ENCODE results near the gene NDUFV2. TPM values are rescaled to one million over a fixed set of nuclear protein-coding genes. Genes with fewer than 3 reads are reported as not detected.
"Not testable (repeated sequence)": the region's sequence is repeated elsewhere in the genome, so short reads cannot be mapped to it uniquely, and the experiment has no call there.

Gene NDUFV2
- 80.3 and 92.5 TPM in 2 replicates for total RNA-seq (2014; rRNA removed; shearing (Covaris generic))

DNA sequence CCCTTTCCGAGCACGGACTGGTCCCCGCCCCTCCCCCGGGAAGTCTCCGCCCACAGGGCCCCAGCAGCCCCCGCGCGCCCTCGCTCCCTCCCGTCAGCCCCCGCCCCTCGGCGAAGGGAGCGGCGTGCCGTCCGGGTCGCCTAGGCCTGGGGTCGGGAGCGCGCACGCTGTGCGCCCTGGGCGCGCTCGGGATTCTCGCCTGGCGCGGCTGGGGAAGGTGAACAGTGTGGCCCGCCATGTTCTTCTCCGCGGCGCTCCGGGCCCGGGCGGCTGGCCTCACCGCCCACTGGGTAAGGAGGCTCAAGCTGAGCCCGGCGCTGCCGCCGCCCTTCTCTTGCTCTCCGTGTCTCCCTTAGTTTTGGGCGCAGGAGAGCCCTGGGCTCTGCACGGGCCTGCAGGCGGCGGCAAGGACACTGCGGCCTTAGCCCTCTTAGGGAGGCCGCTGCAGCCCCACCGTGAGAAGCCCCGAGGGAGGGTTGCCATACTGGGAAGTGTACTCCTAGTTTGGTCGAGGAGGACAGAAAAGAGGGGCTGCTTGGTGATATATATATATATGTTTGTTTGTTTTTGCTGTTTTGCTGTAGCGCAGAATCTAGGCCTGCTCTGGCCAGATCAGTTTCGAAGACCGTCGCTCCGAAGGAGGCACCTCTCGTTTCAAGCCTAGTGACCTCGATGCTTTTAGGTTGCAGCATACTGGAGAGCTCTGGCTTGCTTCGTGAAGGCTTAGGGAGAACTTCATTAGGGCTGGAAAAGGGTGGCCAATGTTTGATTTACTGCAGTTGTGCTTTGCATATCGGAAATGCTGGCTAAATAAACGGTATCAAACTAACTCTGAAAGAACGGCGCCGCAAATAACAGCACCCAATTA lies at the start of gene NDUFV2:
Gene NDUFV2, plus strand, starts transcription at position 192 of the 868 bp plus-strand sequence. Its CDS starts 45 bp downstream, at position 237.
- DNase-seq (ENCODE audit: low read depth) = peak; percentile 95

DNA sequence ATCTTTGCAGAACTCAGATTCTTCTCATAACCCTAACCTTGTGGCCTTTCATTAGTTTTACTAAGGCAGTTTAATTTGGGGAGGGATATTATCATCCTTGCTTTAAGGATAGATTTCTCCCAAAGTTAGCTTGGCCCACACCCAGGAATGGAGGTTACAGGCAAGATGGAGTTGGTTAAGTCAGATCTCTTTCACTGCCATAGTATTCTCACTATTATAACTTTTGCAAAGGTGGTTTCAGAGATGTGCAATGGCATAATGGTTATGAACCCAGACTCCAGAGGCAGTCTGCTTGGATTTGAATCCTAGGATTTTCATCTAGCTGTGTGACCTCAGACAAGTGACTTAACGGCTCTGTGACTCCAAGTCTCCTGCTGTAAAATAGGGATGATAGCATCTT lies 48.7 kb upstream of the NDUFV2 start:
- DNase-seq (ENCODE audit: low read depth) = no peak

DNA sequence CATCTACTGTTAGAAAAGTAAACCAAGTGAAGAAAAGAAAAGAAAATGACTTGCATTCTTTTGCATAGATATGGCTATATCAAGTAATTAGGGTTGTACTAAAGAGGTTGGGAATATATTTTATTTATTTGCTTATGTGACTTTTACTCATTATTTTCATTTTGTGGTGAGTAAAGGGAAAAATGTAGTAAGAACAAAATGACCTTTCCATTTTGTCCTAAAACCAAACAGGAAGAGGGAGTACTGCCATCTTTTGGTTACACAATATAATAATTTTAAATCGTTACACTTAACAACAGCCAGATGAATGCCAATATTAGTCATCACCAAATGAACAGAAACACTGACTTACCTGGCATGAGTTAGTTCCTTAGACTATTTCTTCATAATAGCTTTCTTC lies 47.3 kb upstream of the NDUFV2 start:
- peak; percentile 11 for DNase-seq (ENCODE audit: low read depth)

DNA sequence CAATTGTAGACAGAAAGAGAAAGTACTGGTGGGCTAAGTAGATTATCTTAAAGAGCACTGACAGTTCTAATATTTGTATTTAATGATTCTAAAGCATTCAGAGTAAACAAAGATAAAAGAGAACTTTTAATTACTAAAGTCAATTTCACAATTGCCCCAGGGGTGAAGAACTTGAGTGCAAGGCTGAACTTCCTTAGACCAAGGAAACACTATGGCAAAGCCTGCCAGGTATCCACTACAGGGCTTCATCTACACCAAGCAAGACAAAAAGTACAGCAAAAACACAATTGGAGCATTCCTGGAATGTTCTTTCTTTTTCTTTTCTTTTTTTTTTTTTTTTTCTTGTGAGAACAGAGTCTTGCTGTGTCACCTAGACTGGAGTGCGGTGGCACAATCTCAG lies 46.9 kb upstream of the NDUFV2 start:
- no peak for DNase-seq (ENCODE audit: low read depth)

DNA sequence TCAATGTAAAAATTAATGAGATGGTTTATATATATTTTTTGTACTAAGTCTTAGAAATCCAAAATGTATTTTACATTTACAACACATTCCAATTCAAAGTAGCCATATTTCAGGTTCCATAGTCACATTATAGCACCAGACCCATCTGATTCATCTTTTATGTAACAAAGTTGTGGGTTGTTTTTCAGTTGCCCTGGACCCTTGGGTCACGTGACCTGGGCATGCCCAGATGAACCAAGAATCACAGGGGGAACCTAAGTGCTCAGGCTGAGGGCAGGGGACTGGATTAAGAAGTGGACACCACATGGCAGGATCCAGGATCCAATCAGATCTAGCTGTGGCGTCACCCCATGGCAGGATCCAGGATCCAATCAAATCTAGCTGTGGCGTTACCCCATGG lies 44.9 kb upstream of the NDUFV2 start:
- DNase-seq (ENCODE audit: low read depth) = no peak

DNA sequence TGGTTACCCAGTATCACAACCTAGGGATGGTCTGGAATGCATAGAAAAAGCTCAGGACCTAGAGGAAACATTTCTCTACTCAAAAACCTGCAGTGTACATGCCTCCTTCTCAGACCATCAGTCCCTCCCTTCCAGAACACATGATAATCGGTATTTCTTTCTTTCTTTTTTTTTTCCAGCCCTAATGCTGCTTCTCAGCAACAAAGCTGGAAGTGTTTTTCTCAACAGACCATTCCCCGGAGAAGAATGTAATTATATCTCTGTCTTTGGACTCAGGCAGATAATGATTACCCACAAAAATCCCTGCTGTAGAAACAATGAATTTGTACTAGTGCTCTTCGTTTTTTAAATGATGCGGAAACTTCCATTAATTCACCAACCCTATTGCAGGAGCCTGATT lies 44.1 kb upstream of the NDUFV2 start:
- no peak for DNase-seq (ENCODE audit: low read depth)

DNA sequence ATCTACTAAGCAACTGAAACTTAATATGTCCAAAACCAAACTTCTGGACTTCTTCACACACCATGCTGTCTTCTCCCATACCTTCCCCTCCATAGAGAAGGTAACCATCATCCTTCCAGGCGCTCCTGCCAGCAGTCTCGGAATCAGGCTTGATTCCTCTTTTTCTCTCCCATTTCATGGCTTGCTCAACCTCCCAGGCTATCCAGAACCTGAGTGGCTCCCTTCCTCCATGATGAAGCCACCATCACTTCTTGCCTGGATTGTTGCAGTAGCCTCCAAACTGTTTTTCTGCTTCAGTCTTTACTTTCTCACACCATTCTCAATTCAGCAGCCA lies 40.1 kb upstream of the NDUFV2 start:
- DNase-seq (ENCODE audit: low read depth) = no peak

DNA sequence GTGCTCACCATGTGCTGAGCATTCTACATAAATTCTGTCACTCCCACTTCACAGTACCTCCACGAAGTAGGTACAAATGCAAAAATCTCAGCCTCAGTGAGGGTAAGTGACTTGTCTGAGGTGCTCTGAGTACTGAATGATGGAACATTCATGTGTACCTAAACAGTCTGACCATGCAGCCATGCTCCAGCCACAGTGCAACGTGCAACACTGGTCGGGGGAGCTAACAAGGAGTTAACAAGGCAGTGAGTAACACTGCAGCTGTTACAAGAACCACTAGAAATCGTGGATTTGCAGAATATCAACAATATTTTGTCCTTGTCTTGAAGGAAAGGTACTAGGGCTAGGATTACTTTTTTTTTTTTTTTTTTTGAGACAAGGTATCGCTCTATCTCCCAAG lies 36.6 kb upstream of the NDUFV2 start:
- no peak for DNase-seq (ENCODE audit: low read depth)

DNA sequence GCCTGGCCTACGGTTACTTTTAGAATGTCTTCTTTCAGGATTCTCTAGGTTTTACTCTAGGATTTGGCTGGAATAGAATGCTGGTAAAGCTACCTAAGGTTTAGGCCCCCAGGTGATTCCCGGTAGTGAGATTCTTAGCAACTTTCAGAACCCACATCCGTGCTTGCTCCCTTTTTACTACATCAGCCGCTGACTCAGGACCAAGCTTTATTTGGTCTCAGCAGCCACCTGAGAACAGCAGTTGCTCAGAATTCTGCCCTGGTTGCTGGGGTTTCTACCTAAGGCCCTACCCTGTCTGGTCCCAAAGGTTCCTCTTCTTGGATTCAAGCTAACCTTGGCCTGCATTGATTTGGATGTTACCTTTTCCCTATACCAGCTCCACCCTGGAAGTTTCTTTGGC lies 36.1 kb upstream of the NDUFV2 start:
- DNase-seq (ENCODE audit: low read depth) = no peak

DNA sequence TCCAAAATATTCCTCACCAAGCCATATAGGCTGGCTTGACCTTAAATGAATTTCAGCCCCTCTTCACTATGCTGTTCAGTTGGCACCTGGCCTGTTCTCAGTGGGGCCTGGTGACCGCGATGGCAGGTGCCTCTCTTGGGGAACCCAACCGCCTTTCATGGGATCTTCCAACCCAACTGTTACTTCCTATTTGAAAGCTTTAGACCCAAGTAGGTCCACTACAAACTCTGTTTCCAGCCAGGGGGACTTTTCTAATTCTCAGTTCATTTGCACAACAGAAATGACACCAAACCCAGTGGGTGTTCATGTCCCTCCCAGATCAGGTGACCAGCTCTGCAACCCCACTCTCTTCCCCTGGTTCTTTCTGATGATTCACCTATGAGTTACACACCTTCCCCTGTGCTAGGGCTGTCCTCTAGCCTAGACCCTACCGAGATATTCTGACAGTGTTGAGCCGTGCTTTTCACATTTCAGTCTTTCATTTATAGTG lies 35.6 kb upstream of the NDUFV2 start:
- DNase-seq (ENCODE audit: low read depth) = no peak

DNA sequence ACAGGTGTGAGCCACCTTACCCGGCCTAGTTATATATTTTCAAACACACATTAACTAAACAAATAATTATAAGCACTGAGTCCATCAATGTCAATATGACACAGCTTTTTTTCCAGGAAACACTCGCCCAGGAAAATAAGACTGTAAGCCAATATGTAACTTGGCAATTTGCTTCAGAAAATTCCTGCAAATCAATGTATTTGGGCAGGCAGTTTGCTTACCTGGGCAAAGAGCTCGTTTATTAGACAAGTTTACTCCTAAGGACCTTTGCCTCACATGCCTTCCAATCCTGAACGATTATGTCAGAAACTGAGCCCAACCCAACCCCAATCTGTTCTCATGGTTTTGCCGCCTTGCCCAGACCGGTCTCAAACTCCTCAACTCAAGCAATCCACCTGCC lies 34.7 kb upstream of the NDUFV2 start:
- DNase-seq (ENCODE audit: low read depth) = no peak

DNA sequence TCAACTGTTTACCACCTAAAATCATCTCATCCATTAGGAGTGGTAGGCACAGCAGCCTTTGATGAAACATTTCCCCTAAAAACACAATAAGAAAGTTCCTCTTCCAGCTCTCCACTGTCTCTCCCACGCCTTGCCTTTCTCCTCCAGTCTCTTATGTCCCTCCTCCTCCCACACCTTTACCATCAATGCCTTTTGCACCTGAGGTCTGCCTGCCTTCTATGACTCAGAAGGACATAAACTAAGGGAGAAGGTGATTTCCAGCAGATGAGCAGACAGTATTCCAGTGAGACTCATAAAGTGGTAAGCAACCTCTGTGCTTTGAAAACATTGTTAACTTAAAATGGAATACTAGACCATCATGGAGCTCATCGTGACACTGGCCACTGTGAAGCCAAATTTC lies 34.2 kb upstream of the NDUFV2 start:
- DNase-seq (ENCODE audit: low read depth) = no peak

DNA sequence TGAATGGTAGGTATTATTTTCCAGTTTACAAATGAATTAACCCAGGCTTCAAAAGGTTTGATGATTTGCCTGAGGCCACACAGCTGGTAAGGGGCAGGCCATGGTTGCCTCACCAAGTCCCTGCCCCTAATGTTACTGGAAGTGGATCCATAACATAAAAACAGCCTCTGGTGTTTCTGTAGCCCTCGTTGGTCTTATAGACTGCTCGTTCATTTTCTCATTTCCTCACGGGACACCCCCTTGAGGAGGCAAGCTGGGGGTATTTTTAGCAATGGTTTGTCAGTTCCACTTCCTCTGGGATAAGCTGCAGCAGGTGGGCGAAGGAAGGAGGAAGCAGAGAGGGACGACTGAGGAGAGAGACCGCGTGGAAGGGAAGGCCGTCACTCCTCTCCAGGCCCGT lies 32.9 kb upstream of the NDUFV2 start:
- no peak for DNase-seq (ENCODE audit: low read depth)

DNA sequence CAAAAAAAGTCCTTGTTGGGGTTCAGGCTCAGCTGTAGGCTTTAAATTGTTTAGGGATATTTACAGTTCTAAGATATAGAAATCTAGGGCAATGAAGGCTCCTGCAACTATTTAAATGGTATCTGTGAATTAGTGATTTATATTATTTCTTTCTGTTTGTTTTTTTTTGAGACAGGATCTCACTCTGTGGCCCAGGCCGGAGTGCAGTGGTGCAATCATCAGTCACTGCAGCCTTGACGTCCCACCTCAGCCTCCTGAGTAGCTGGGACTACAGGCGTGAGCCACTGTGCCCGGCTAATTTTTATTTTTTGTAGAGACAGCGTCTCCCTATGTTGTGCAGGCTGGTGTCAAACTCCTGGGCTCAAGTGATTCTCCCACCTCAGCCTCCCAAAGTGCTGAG lies 32.3 kb upstream of the NDUFV2 start:
- no peak for DNase-seq (ENCODE audit: low read depth)

DNA sequence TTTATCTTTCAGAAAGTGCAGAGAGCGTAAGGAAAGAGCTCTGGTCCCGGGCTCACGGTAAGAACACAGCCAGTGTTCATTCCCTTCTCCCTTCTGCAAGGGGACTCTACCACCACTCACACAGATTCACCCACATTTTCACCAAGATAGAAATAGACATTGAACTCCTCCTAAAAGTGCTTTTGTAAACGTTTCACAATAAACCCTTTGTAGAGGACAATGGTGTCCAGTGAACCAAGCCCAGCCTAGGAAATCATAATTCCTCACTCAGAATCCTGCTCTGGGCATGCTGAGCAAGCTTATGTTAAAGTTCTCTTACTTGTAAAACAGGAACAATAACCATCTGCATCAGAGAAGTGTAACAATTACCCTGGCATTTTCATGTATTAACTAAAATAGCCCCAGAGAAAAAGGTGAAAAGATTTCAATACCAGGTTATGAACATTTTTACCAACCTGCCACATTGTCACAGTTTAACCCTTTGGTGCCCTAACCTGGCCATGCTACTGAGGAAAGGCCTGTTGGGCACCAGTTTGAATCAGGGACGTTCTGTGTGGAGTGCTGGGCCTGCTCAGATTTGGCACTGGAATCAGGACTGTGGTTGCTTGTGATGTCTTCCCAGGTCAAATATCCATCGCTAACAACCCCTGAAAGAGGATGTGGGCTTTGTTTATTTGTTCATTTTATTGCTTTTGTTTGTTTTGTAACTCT lies 22.5 kb upstream of the NDUFV2 start:
- no peak for DNase-seq (ENCODE audit: low read depth)

DNA sequence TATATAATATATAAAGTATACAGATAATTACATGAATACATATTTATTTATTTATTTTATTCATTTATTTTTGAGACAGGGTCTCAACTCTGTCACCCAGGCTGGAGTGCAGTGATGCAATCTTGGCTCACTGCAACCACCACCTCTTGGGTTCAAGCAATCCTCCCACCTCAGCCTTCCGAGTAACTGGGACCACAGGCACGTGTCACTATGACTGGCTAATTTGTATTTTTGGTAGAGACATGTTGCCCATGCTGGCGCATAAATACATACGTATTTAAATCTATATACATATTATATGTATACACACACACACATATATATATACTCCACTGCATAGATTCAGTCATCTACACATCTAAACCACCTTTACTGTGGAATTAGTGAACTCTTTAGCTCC lies 20.6 kb upstream of the NDUFV2 start:
- no peak for DNase-seq (ENCODE audit: low read depth)

DNA sequence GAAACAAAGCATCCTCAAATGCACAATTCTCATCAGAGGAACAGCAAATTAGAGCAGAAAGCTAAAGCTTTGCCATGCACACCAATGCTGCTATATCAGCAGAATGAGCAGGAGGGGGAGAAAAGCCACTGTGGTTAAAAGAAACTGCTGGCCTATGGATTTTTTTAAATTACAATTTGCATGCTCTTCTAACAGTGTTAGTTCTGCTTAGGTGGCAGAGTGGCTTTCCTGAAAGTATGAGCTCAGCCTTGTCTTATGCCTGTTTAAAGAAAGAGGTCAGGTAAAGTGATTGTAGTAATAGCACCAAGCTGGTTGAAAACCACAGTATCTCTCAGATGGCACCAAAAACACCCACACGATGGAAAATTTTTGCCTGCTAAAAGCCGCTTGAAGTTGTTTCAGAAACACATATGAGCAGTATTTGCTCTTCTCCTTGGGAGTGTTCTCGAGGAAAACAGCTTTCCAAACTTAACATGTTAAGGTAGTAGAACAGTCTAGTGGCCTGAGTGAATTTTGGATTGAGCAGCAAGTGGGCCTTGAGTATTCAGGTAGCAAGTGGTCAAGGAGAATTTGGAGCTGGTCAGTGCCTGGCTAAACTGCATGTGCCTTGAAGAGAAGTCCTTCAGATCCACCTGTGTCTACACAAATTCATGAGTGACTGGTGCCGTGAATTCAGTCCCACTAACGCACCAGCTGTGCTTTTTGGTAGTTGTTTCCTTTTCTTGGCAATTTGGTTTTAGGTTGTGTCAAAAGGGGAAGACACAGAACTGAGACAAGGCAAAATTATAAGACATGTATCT lies 19.6 kb upstream of the NDUFV2 start:
- no peak for DNase-seq (ENCODE audit: low read depth)

DNA sequence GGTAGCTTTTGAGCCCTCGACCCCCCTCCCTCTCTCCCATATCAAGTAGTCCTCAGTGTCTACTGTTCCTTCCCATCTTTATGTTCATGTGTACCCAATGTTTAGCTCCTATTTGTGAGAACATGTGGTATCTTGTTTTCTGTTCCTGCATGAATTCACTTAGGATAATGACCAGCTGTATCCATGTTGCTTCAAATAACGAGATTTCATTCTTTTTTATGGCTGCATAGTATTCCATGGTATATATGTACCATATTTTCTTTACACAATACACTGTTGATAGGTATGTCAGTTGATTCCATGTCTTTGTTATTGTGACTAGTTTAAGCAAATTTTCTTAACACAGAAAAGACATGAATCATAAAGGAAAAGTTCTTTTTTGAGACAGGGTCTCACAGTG lies 16.5 kb upstream of the NDUFV2 start:
- no peak for DNase-seq (ENCODE audit: low read depth)

DNA sequence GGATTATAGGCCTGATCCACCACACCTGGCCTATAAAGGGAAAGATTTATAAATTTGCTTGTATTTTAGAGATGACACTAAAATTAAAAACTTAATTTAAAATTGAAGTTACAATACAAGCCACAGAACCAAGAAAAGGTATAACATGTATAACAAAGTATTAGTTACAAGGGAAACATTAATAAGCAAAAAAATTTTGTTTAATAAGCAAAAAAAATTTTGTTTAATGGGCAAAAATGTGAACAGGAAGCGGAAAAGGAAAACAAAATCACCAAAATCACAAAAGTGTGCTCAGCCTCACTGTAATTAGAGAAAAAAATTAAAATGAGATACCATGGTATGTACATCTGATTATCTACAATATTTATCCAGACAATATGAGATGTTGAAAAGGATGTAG lies 15.9 kb upstream of the NDUFV2 start:
- DNase-seq (ENCODE audit: low read depth) = no peak

DNA sequence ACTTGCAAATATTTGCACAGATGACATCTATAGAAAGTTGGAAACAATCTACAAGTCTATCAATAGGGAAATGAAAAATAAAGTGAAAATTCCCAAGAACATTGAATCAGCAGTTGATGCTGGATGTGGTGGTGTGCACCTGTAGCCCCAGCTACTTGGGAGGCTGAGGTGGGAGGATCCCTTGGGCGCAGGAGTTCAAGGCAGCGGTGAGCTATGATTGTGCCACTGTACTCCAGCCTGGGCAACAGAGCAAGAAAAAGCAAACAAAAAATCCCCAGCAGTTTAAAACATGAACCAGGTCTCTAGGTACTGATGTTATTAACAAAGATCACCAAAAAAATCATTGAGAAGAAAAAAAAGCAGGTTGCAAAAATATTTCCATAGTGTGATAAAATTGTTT lies 15.4 kb upstream of the NDUFV2 start:
- no peak for DNase-seq (ENCODE audit: low read depth)

DNA sequence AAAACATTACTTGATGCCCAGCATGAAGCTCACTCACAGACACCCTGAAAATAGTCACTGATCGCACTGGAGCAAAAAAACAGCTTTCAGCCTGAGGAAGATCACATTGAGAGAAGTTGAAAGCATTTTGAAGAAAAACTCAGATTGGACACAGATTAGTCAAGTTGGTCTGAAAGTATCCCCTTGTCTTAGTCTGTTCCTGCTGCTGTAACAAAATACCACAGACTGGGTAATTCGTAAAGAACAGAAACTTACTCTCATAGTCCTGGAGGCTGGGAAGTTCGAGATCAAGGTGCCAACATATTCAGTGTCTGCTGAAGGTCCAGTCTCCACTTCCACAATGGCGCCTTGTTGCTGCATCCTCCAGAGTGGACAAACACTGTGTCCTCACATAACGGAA lies 14.2 kb upstream of the NDUFV2 start:
- DNase-seq (ENCODE audit: low read depth) = no peak

DNA sequence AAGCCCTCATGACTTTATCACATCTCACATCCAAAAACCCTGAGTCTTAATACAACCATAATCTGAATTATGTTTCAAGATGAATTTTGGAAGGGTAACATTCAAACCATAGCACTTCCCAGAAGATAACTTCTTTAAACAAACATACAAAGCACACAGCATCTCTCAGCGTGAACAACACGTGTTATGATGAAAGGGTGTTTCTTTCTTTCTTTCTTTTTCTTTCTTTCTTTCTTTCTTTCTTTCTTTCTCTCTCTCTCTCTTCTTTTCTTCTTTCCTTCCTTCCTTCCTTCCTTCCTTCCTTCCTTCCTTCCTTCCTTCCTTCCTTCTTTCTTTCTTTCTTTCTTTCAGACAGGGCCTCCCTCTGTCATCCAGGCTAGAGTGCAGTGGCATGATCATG lies 13.8 kb upstream of the NDUFV2 start:
- not testable (repeated sequence) for DNase-seq (ENCODE audit: low read depth)
